ENCODE results near the gene NOS1.

NOS1 gene

GRCh38 chr12:117363056-117363662 is 1.7 kb upstream of the NOS1 start:
- no peak for DNase-seq

DNA sequence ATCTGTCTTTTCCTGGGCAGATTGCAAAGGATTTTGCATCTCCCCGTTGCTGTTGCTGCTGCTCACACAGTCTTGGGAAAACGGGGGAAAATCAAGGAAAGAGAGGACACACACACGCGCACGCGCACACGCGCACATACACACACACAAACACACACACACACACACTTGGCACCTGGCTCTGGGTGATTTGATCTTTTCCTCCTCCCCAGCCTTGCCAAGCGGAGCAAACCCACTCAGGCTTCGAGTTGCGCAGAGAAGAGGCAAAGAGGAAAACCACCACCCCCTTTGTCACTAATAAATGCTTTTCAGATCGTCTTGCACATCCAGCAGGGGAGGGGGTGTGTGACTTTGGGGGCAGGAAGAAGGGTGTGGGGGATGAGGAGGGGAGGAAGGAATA is 965 bp upstream of the NOS1 start:
- DNase-seq: no peak

- DNase-seq: no peak
These were observed 479 bp upstream of the NOS1 start for GRCh38 chr12:117361905-117362304.

DNA sequence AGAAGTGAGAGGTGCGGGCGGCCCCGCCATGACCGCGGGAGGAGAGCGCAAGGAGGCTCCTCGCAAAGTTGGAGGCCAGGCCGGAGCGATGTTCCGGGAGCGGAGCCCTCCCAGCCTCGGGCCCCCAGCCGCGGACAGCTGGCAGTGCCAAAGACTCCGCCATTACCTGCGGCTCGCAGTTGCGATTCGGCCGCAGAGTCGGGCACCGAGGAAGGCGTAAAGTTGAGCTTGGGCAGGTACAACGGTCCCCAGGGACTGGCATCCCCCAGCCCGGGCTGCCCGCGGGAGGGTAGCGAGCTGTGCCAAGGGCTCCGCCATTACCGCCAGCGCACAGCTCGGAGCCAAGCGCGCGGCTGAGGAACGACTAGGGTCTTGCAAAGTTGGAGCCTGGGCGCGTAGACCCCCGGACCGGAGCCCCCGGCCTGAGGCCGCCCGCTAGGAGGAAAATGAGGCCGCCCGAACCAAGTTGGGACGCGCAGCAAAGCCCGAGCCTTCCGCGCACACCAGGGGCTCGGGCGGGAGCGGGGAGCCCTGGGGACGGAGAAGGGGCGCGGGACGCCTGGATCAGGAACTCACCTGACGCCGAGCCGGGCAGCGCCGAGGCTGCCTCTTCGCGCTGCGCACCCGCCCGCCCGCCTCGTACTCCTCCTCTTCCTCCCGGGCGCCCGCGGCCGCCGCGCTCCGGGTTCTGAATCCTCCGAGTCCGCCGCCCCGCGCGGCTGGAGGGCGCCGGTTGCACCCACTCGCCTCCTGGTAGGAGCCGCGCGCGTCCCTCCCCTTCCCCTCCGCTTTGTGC is 677 bp downstream of the NOS1 start:
- no peak for DNase-seq

DNA sequence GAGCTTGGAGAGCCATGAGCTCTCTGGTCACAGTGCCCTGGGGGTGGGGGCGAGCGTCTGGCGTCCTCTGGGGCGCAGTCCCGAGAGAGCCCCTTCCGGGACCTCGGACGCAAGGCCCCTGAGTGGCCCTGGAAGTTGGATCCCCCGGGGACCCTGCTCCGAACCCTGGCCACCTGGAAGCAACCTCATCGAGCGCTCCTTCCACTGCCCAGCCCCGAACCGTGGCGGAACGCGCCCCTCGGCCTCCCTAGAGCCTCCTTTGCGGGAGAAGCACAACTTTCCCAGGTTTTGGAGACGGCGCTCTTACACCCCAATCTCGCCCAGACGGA is 1.2 kb downstream of the NOS1 start:
- no peak for DNase-seq

- no peak for DNase-seq
These were observed 2.2 kb downstream of the NOS1 start for GRCh38 chr12:117359029-117359845.

GRCh38 chr12:117356048-117356447 is 5.4 kb downstream of the NOS1 start:
- DNase-seq: no peak

DNA sequence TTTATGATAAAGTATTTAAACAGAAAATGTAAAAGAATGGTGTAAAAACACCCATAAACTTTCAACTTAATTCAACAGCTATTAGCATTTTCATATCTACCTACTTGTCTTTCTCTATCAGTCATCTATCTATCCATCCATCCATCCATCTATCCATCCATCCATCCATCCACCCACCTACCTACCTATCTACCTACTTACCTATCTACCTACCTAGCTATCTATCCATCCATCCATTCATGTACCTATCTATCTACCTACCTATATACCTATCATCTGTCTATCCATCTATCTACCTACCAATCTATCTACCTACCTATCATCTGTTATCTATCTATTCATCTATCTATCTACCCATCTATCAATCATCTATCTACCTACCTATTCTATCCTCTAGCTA is 8.5 kb downstream of the NOS1 start:
- DNase-seq: no peak

DNA sequence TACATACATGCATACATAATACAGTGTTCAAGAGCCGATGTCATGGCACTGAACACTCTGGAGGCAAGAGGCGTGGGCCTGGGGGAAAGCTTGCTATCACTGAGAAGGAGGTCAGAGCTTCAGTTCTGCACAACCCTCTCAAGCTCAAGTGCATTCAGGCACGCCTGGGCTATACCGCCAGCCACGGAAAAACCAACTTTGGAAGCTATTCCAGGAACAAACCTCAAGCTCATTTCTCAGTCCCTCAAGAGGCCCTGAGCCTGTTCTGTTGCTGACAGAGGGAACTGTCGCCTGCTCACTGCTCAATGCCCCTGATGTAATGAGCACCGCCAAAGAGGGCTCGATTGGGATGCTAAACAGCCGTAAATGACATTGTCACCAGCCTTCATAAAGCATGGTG is 9.2 kb downstream of the NOS1 start:
- DNase-seq: no peak

- no peak for DNase-seq
These were observed 11.3 kb downstream of the NOS1 start for GRCh38 chr12:117350140-117350539.

DNA sequence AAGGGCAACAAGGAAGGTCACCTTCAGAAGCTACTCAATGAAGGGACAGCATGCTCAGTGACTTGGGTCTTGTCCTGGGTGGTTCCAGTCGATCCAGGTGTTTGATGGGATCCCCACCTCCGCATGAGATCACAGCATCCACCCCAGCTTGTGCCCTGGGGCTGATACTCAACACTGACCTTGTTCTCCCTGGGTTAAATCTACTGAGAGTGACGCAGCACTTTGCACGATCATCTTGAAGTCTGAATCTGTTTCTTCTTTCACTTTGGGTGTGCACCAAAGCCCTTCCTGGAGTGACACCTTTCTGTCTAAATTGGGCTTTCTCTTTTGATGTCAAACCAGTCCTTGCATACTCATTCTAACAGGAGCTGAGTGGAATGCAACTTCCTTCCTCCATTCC is 13.8 kb downstream of the NOS1 start:
- peak in 1 of 5 donors; percentile 2 for DNase-seq

DNA sequence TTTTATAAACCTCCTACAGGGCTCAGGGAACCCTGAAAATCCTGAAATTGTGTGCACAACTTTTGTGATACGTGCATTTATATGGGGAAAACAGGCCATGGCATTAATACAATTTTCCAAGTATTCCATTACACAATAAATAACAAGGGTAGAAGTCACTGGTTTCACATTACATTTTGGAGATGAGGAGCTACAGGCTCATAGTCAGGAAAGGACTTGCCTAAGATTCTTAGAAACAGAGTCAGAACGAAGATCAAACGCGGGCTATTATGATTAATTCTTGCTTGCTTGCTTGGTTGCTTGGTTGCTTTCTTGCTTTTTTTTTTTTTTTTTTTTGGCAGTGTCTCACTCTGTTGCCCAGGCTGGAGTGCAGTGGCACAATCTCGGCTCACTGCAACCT is 16.7 kb downstream of the NOS1 start:
- no peak for DNase-seq

DNA sequence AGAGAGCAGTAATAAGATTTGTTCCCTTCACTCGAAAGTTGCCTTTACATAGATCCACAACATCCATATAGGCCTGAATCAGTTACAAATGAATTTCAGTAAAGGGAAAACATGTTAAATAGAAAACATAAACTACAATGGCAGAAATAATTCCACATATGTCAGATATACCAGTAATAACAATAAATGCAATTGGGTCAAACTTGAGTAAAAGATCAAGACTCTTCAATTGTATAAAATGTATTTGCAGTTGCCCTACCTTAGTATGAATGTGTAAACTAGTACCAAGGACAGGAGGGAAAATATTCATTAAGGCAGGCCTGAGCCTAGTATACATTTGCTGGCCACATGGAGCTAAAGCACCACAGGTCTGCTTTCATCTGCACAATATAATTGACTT is 17.6 kb downstream of the NOS1 start:
- DNase-seq: no peak

DNA sequence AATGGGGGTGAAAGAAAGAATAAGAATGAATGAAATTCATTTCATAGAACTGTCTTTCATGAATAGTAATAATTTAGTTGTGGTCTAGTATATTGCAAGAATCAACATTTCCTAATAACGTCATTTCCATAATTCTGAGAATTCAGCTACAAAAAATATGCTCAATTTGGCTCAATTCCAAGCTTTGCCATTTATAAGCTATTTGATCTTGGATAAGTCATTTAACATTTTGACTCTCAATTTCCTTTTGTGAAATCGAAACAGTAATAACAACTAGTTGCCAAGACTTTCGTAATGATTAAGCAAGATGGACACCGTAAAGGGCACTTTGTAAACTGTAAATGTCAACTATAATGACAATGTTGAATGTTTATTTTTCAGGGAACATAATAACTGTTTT is 18.1 kb downstream of the NOS1 start:
- no peak for DNase-seq

- peak in 1 of 5 donors; percentile 25 for DNase-seq
These were observed 18.7 kb downstream of the NOS1 start for GRCh38 chr12:117342682-117343081.

DNA sequence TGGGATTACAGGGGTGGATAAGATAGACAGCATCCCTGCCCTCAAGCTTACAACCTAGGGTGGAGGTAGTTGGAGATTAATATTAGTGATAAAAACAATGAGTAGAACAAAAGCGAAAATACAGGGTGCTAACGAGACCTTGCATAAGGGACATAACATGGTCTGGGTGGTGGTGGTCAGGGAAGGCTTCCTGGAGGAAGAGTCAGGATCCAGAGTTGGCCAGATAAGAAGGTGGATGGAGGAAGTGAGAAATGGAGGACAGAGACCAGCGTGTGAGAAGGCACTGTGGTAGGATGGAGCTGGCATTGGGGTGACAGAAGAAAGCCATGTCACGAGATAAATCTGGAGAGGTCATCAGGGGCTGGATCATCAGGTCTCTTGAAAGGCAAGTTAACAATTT is 19.2 kb downstream of the NOS1 start:
- no peak for DNase-seq

GRCh38 chr12:117339104-117339503 is 22.3 kb downstream of the NOS1 start:
- no peak for DNase-seq

DNA sequence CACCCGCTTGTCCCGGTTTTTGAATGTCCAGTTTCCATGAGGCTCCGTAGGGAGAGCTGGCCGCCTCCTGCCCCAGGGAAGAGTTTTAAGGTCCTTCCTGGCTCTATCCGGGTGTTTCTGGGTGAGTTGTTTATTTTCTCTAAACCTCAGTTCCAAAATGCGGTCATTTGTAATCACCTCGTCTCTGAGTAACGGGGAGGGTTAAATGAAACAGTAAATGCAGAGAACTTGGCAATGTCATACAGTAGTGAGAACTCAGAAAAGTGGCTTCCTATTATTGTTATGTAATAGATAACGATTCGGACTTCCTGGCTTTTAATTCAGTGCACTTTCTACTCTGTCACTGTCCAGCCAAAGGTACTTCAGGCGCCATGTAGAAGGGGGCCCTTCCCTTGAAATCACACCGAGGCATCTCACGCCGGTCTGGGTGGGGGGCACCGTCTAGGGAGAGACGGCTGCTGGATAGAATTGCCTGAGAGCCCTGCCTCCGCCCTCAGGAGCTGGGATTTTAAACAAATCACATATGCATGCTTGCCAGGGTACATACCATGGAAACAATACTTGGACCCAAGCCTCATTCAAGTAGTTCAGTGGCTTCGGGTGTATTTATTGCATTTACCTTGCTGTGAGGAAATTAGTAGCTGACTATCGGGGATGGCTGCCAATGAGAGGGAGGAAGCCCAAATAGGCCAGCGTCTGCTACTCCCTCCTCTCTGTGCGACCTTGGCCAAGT is 26.4 kb downstream of the NOS1 start:
- DNase-seq: no peak

DNA sequence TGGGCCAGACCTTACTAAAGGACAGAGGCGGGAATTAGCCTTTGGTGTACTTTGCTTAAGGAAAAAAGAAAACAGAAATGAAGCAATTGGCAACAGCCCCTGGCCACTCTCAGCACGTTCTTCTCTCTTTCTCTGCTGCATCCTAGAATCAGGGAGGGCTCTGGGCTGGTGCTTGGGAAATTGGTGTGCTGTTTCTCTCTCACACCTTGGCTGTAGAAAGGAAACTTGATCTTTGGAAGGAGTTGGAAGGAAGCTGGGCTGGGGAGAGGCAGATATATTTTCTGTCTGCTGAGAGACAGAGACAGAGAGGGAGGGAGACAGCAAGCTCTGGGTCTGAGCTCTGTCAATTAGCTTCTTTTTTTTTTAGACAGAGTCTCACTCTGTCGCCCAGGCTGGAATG is 27.4 kb downstream of the NOS1 start:
- no peak for DNase-seq

DNA sequence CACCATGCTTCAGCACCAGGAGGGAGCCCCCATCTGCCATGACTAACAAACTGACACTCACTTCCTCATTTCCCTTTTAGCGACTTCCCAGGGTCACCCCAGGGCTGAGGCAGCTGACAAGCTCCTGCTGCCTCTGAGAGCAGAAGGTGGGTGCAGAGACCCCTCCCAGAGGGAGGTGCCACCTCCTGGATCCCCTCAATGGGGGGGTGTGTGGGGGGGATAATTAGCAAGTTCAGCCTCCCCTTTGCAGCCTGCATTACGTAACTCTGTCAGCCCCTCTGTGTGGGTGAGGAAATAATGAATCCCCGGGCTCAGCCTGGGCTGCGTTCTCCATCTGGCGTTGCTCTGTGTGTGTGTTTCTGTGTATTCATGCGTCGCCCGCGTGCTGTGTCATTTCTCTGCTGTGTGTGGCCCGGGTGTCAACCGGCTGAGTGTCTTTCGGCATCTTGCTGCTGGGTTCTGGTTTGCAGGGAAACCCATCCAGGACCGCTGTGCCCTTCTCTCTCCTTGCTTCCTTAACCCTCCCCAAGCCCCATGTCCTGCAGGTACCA is 28.0 kb downstream of the NOS1 start:
- DNase-seq: no peak

- no peak for DNase-seq
These were observed 29.7 kb downstream of the NOS1 start for GRCh38 chr12:117331691-117332090.

- DNase-seq: no peak
These were observed 30.8 kb downstream of the NOS1 start for GRCh38 chr12:117330441-117331113.
